Measurements from ENCODE around the gene ARL15.

DNA sequence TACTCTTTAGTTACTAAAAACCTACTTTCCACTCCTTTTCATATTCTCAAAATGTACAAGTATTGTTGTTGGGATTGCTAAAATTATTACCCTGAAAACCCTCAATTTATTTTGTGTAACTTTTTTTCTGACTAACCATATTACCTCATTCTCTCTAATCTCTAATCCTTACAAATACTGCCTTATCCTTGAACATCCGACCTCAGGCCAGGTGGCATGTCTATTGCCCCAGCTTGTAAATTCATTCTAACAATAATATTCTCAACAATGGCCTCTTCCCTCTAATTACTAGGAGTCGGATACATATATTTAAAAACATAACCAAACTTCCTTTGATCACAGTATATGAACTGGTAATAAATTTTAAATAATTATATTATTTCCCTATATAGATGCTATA is 25.8 kb downstream of the ARL15 start:
- TF ChIP-seq, protein P1, sequence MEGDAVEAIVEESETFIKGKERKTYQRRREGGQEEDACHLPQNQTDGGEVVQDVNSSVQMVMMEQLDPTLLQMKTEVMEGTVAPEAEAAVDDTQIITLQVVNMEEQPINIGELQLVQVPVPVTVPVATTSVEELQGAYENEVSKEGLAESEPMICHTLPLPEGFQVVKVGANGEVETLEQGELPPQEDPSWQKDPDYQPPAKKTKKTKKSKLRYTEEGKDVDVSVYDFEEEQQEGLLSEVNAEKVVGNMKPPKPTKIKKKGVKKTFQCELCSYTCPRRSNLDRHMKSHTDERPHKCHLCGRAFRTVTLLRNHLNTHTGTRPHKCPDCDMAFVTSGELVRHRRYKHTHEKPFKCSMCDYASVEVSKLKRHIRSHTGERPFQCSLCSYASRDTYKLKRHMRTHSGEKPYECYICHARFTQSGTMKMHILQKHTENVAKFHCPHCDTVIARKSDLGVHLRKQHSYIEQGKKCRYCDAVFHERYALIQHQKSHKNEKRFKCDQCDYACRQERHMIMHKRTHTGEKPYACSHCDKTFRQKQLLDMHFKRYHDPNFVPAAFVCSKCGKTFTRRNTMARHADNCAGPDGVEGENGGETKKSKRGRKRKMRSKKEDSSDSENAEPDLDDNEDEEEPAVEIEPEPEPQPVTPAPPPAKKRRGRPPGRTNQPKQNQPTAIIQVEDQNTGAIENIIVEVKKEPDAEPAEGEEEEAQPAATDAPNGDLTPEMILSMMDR (IDR thresholded peaks at IDR 0.05) = no peak
- no peak for TF ChIP-seq POLR2A (IDR thresholded peaks at IDR 0.05)
